GM21381 (cell line): ENCODE measurements around the gene TIE1.
"Not testable (repeated sequence)": the region's sequence is repeated elsewhere in the genome, so short reads cannot be mapped to it uniquely, and the experiment has no call there.

ENCODE experiments used
- ATAC-seq: cut with Tn5 transposase; IDR thresholded peaks from one replicate; pipeline ENCODE4 v1.9.1; 2021; ENCODE audit warnings: mild to moderate bottlenecking, moderate library complexity; ENCODE audit not compliant: unreplicated experiment

The TIE1 gene

GRCh38 chr1:43358746-43359693, 58.2 kb downstream of the TIE1 start, which contains the start of gene CDC20:
TSS of gene CDC20 (plus strand) at chr1:43358981. CDS start at chr1:43359216, 235 bp downstream.
- ATAC-seq: peak; percentile 95

- ATAC-seq: no peak
Observed at GRCh38 chr1:43359696-43360095, 58.9 kb downstream of the TIE1 start.

- no peak for ATAC-seq
Observed at GRCh38 chr1:43360616-43361015, 59.8 kb downstream of the TIE1 start.

GRCh38 chr1:43363283-43363934, 62.6 kb downstream of the TIE1 start:
- no peak for ATAC-seq

GRCh38 chr1:43363935-43364525, 63.2 kb downstream of the TIE1 start:
- ATAC-seq: no peak

GRCh38 chr1:43365678-43366077, 64.9 kb downstream of the TIE1 start:
- no peak for ATAC-seq

GRCh38 chr1:43366179-43366578, 65.4 kb downstream of the TIE1 start:
- no peak for ATAC-seq

- ATAC-seq: no peak
Observed at GRCh38 chr1:43366601-43367025, 65.8 kb downstream of the TIE1 start.

GRCh38 chr1:43367026-43367903, 66.5 kb downstream of the TIE1 start:
- ATAC-seq: peak; percentile 45

GRCh38 chr1:43367904-43368645, 67.3 kb downstream of the TIE1 start, which contains the start of gene ELOVL1:
TSS of gene ELOVL1 (minus strand) at chr1:43368011. CDS start at chr1:43365609, 2,402 bp downstream.
- peak; percentile 76 for ATAC-seq

GRCh38 chr1:43368646-43369020, 67.9 kb downstream of the TIE1 start:
- ATAC-seq: no peak

- not testable (repeated sequence) for ATAC-seq
Observed at GRCh38 chr1:43369779-43370178, 69.0 kb downstream of the TIE1 start.

GRCh38 chr1:43370564-43370963, 69.8 kb downstream of the TIE1 start:
- ATAC-seq: no peak

GRCh38 chr1:43372172-43372571, 71.4 kb downstream of the TIE1 start:
- no peak for ATAC-seq
